GM21423 (cell line): ENCODE data around the gene UGT1A1.

ENCODE experiments used
- ATAC-seq: cut with Tn5 transposase; IDR thresholded peaks from one replicate; pipeline ENCODE4 v1.9.1; 2021; ENCODE audit warnings: mild to moderate bottlenecking, moderate library complexity; ENCODE audit not compliant: unreplicated experiment

The UGT1A1 gene

GRCh38 chr2:233814056-233814835, 54.2 kb downstream of the UGT1A1 start:
- ATAC-seq = no peak

- no peak for ATAC-seq
Observed at GRCh38 chr2:233815861-233816260, 55.8 kb downstream of the UGT1A1 start.

- no peak for ATAC-seq
Observed at GRCh38 chr2:233816334-233816733, 56.3 kb downstream of the UGT1A1 start.

- no peak for ATAC-seq
Observed at GRCh38 chr2:233816771-233817170, 56.7 kb downstream of the UGT1A1 start.

- no peak for ATAC-seq
Observed at GRCh38 chr2:233817361-233817911, 57.4 kb downstream of the UGT1A1 start.

- ATAC-seq = no peak
Observed at GRCh38 chr2:233817995-233818638, 58.0 kb downstream of the UGT1A1 start.

GRCh38 chr2:233818639-233819621, 58.9 kb downstream of the UGT1A1 start:
- ATAC-seq = no peak

GRCh38 chr2:233819884-233820773, 60.1 kb downstream of the UGT1A1 start:
- ATAC-seq = no peak

GRCh38 chr2:233820774-233821105, 60.7 kb downstream of the UGT1A1 start:
- no peak for ATAC-seq

GRCh38 chr2:233821196-233821595, 61.1 kb downstream of the UGT1A1 start:
- no peak for ATAC-seq

GRCh38 chr2:233821709-233822100, 61.6 kb downstream of the UGT1A1 start:
- ATAC-seq = no peak

- no peak for ATAC-seq
Observed at GRCh38 chr2:233822101-233822771, 62.2 kb downstream of the UGT1A1 start.
